Breast epithelium (tissue), 3 donors: Measurements from ENCODE around the gene NUB1.

Experiments used
- POLR2AphosphoS5 ChIP-seq, 3 donors: sonication (generic); formaldehyde crosslinking; IDR thresholded peaks; one replicate each; pipeline ENCODE4 v1.6.1; 2017; ENCODE audit warnings: antibody characterized with exemption in 3 of 3
- TF ChIP-seq, protein P1 (sequence below), 3 donors: fragments of 450-650 bp; IDR thresholded peaks; one replicate each; pipeline ENCODE4 v1.5.1; 2016 to 2017; ENCODE audit warnings: antibody characterized with exemption in 3 of 3, mild to moderate bottlenecking in 3 of 3, moderate library complexity in 3 of 3

GRCh38 chr7:151310578-151310977, 31.0 kb upstream of the NUB1 start:
- TF ChIP-seq, protein P1, sequence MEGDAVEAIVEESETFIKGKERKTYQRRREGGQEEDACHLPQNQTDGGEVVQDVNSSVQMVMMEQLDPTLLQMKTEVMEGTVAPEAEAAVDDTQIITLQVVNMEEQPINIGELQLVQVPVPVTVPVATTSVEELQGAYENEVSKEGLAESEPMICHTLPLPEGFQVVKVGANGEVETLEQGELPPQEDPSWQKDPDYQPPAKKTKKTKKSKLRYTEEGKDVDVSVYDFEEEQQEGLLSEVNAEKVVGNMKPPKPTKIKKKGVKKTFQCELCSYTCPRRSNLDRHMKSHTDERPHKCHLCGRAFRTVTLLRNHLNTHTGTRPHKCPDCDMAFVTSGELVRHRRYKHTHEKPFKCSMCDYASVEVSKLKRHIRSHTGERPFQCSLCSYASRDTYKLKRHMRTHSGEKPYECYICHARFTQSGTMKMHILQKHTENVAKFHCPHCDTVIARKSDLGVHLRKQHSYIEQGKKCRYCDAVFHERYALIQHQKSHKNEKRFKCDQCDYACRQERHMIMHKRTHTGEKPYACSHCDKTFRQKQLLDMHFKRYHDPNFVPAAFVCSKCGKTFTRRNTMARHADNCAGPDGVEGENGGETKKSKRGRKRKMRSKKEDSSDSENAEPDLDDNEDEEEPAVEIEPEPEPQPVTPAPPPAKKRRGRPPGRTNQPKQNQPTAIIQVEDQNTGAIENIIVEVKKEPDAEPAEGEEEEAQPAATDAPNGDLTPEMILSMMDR (IDR thresholded peaks at IDR 0.05) = peak in 1 of 3 donors; percentile 11
- no peak for TF ChIP-seq POLR2AphosphoS5 (IDR thresholded peaks at IDR 0.05)
